HEK293T (cell line): ENCODE data around the gene LAG3.
A peak's percentile ranks its signal among the peaks of the same experiment; 100 is the strongest.

Experiments
- CTCF ChIA-PET: fragments of 350-600 bp; formaldehyde crosslinking; extraction: SDS; loops from one replicate; lab custom pipeline; 2021; ENCODE audit warnings: antibody characterized with exemption, inconsistent platforms; lab: Yijun Ruan, JAX
- POLR2A ChIA-PET: fragments of 350-600 bp; formaldehyde crosslinking; extraction: SDS; loops from one replicate; lab custom pipeline; 2020; ENCODE audit warnings: antibody characterized with exemption, inconsistent platforms; lab: Yijun Ruan, JAX
- DNase-seq: peaks from one replicate; pipeline ENCODE4 v3.0.0; 2012; ENCODE audit warnings: mixed read lengths; ENCODE audit errors: extremely low spot score
- ARNT ChIP-seq: fragments of 450-650 bp; IDR thresholded peaks from 2 replicates; pipeline ENCODE4 v1.6.1; 2017; ENCODE audit warnings: mild to moderate bottlenecking
- BHLHE40 ChIP-seq: fragments of 450-650 bp; IDR thresholded peaks from 2 replicates; pipeline ENCODE4 v1.6.1; 2016; ENCODE audit warnings: mild to moderate bottlenecking, moderate library complexity, borderline replicate concordance
- CTBP1 ChIP-seq: fragments of 450-650 bp; IDR thresholded peaks from 2 replicates; pipeline ENCODE4 v1.6.1; 2016; ENCODE audit warnings: borderline replicate concordance
- ELF4 ChIP-seq: fragments of 450-650 bp; IDR thresholded peaks from 2 replicates; pipeline ENCODE4 v1.6.1; 2017; ENCODE audit warnings: antibody characterized with exemption
- FOXA1 ChIP-seq: fragments of 450-650 bp; IDR thresholded peaks from 2 replicates; pipeline ENCODE4 v1.6.1; 2016; ENCODE audit warnings: mild to moderate bottlenecking
- FOXK2 ChIP-seq: fragments of 450-650 bp; IDR thresholded peaks from 2 replicates; pipeline ENCODE4 v1.6.1; 2016; ENCODE audit warnings: mild to moderate bottlenecking
- FOXM1 ChIP-seq: fragments of 450-650 bp; IDR thresholded peaks from 2 replicates; pipeline ENCODE4 v1.6.1; 2017; ENCODE audit warnings: mild to moderate bottlenecking, borderline replicate concordance
- HDGF ChIP-seq: fragments of 450-650 bp; IDR thresholded peaks from 2 replicates; pipeline ENCODE4 v1.6.1; 2017; ENCODE audit warnings: antibody characterized with exemption, borderline replicate concordance
- L3MBTL2 ChIP-seq: fragments of 450-650 bp; conservative IDR thresholded peaks from 2 replicates; pipeline ENCODE4 v1.6.1; 2016; ENCODE audit warnings: mild to moderate bottlenecking
- LEF1 ChIP-seq: fragments of 450-650 bp; IDR thresholded peaks from 2 replicates; pipeline ENCODE4 v1.6.1; 2017; ENCODE audit warnings: mild to moderate bottlenecking, borderline replicate concordance
- NFRKB ChIP-seq: fragments of 450-650 bp; IDR thresholded peaks from 2 replicates; pipeline ENCODE4 v1.6.1; 2016; ENCODE audit warnings: mild to moderate bottlenecking, moderate library complexity
- PKNOX1 ChIP-seq: fragments of 450-650 bp; IDR thresholded peaks from 2 replicates; pipeline ENCODE4 v1.6.1; 2016
- SP1 ChIP-seq: fragments of 450-650 bp; IDR thresholded peaks from 2 replicates; pipeline ENCODE4 v1.6.1; 2017
- SUZ12 ChIP-seq: fragments of 450-650 bp; IDR thresholded peaks from 2 replicates; pipeline ENCODE4 v1.6.1; 2016; ENCODE audit warnings: mild to moderate bottlenecking
- TARDBP ChIP-seq: fragments of 450-650 bp; IDR thresholded peaks from 2 replicates; pipeline ENCODE4 v1.6.1; 2016
- ZNF384 ChIP-seq: fragments of 450-650 bp; IDR thresholded peaks from 2 replicates; pipeline ENCODE4 v1.6.1; 2016

The LAG3 gene

DNA sequence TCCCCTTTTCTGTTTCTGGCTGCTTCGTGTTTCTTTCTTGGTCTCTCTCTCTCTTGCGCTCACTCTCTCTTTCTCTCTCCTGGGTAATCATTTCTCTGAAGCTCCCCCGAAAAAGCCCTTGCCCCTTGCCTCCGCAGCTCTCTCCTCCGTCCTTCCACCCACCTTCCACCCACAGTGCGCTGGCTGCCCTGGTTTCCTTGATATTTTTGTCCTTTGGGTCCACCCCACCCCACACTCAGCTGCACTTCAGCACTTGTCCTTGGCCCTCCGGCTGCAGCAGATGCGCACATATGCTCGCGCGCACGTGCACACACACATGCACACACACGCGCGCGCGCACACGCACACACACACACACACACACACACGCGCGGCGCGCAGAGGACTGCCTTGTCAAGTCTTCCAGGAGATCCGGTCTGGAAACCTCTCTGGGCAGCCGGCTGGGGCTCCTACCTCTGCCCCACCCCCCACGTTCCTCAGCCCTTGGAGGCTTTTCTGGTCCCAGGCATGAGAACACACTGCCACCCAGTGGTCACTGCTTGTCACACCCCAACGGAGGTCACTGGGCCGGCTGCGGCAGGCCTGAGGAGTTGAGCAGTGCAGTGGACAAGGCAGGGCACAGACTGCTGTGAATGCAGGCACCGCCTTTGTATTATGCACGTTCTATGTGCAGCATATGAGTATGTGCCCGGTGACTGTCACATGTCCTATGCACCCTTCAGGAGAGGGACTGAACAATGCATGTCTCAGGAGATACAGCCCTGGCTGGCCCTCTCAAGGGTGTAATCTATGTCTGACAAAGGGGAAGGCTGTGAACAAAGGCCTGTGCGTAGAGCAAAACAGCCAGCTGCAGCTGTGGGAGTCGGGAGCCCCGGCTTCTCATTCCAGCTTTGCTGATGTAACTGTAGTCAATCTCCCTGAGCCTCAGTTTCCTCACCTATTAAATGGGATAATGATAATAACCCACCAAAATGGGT, 6.5 kb downstream of the LAG3 start:
- POLR2A ChIA-PET, result interaction anchor here (0.8 to 3.5 kb wide), 4 partner anchors 12 to 55 kb away, joined by 6 to 40 read pairs (median 26); partner anchors contain the start of genes COPS7A, MLF2 and PTMS
- CTCF ChIA-PET, result interaction anchor here (0.6 to 5.5 kb wide), 10 partner anchors 8 to 172 kb away, joined by 3 to 26 read pairs (median 4); partner anchors contain the start of genes COPS7A, MLF2, PTMS and USP5
- peak; percentile 70 for TF ChIP-seq L3MBTL2
- no peak for TF ChIP-seq CTBP1
- peak; percentile 87 for DNase-seq

GRCh38 chr12:6779708-6780432, 7.5 kb downstream of the LAG3 start:
- DNase-seq, result no peak
- ChIA-PET CTCF (interaction anchor here (1.3 to 5.5 kb wide), 3 partner anchors 13 to 26 kb away, joined by 7 to 26 read pairs (median 18); partner anchors contain the start of genes MLF2 and PTMS), POLR2A (interaction anchor here (1.2 to 3.5 kb wide), 3 partner anchors 13 to 56 kb away, joined by 4 to 28 read pairs (median 5); partner anchors contain the start of genes COPS7A, MLF2 and PTMS)
- no peak for TF ChIP-seq PKNOX1
- TF ChIP-seq CTBP1, result no peak
- no peak for TF ChIP-seq NFRKB

- ChIA-PET POLR2A (interaction anchor here (1.2 to 3.5 kb wide), 3 partner anchors 14 to 57 kb away, joined by 4 to 28 read pairs (median 5); partner anchors contain the start of genes COPS7A, MLF2 and PTMS), CTCF (interaction anchor here (1.3 to 5.5 kb wide), 3 partner anchors 13 to 26 kb away, joined by 7 to 26 read pairs (median 18); partner anchors contain the start of genes MLF2 and PTMS)
- TF ChIP-seq ARNT (no peak), PKNOX1 (no peak), L3MBTL2 (no peak), BHLHE40 (no peak), CTBP1 (no peak), SP1 (no peak), LEF1 (no peak), FOXA1 (no peak), TARDBP (no peak), ZNF384 (no peak), FOXK2 (no peak), SUZ12 (no peak), HDGF (no peak), FOXM1 (no peak), NFRKB (no peak), ELF4 (no peak)
- no peak for DNase-seq
Measured at GRCh38 chr12:6780573-6780972, 8.3 kb downstream of the LAG3 start.

DNA sequence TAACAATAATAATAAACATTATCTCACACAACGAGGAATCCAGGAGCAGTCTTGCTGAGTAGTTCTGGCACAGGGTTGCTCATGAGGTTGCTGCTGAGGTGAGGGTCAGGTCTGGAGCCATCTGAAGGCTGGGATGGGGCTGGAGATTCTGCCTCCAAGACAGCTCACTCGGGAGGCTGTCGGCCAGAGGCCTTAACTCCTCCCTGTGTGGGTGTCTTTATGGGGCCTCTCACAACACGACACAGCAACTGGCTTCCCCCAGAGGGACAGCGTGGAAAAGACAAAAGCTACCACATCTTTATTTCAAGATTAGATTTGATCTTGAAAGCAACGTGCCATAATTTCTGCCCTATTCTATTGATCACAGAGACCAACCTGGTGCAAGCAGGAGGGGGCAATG, 9.8 kb downstream of the LAG3 start:
- TF ChIP-seq FOXK2 (no peak), SUZ12 (no peak)
- POLR2A ChIA-PET, result interaction anchor here (1.0 to 3.5 kb wide), 4 partner anchors 16 to 69 kb away, joined by 3 to 28 read pairs (median 4); partner anchors contain the start of genes CDCA3, MLF2, PTMS and USP5
- CTCF ChIA-PET, result interaction anchor here (0.6 to 2.7 kb wide), 4 partner anchors 15 to 49 kb away, joined by 4 to 18 read pairs (median 6); partner anchors contain the start of genes MLF2 and PTMS
- DNase-seq, result no peak

DNA sequence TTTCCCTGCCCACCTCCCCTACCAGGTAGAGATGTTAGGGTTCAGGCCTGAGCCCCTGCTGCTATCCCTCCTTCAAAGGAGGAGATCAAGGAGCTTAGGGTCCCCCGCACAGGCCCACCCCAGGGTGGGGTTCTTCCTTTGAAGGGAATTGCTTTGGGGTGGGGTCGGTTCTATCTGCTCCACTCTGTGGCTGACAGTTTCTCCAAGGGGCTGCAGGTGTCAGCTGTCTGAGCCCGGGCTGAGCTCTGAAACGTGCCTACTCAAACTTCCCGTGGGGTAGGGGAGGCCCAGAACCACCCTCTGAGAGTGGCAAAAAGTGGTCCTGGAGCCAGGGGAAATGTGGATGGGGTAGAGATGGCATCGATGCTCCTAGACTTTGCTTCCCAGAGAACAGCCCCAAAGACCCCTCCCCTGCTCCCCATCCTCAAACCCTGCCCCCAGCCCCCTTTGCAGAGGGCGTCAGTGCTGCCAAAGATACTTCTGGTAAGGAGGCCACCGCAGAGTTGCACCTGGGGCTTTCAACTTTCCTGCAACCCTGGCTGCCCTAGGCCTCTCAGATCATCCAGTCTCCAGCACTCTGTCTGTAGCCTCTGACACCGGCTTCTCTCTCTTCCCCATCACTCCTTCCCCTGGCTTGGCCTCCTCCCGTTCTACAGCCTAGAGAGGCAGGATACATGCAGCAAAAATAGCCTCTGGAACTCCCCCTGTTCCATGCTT, 10.7 kb downstream of the LAG3 start:
- no peak for DNase-seq
- TF ChIP-seq SP1 (no peak), ZNF384 (no peak), ELF4 (no peak), FOXM1 (no peak), BHLHE40 (no peak), NFRKB (no peak), PKNOX1 (no peak), LEF1 (no peak), FOXK2 (no peak), TARDBP (no peak), ARNT (no peak)
- ChIA-PET POLR2A (interaction anchor here (1.0 to 3.5 kb wide), 6 partner anchors 17 to 68 kb away, joined by 3 to 28 read pairs (median 6); partner anchors contain the start of genes CDCA3, MLF2, PTMS and USP5), CTCF (interaction anchor here (0.6 to 1.7 kb wide), 4 partner anchors 16 to 42 kb away, joined by 4 to 7 read pairs (median 4); partner anchors contain the start of genes MLF2 and PTMS)
